Neural cell (in vitro differentiated cells): Measurements from ENCODE around the gene PPP1R18. TPM values are rescaled to one million over a fixed set of nuclear protein-coding genes. Genes with fewer than 3 reads are reported as not detected.

ENCODE experiments used
- H2AFZ ChIP-seq: fragments of 200-600, 300-800 bp; sonication (generic), shearing (Covaris generic); 2 replicates; pipeline ENCODE4 v1.6.0; 2014; ENCODE audit warnings: low read depth, mild to moderate bottlenecking, antibody characterized with exemption, low read length, moderate library complexity
- H3F3A ChIP-seq: fragments of 200-600 bp; shearing (Covaris generic); 2 replicates; pipeline ENCODE4 v1.6.1; 2016; ENCODE audit warnings: mild to moderate bottlenecking, moderate library complexity, mixed read lengths, antibody characterized with exemption, low read length; ENCODE audit not compliant: insufficient read depth, poor library complexity, severe bottlenecking
- H3K27ac ChIP-seq: fragments of 200-600, 300-800 bp; sonication (generic), shearing (Covaris generic); 2 replicates; pipeline ENCODE4 v1.5.1; 2014; ENCODE audit warnings: mild to moderate bottlenecking, low read length, moderate library complexity
- H3K27me3 ChIP-seq: fragments of 300-800, 200-600 bp; sonication (generic), shearing (Covaris generic); 2 replicates; pipeline ENCODE4 v1.6.0; 2014; ENCODE audit warnings: mild to moderate bottlenecking, low read depth, low read length, moderate library complexity; ENCODE audit not compliant: insufficient read depth
- H3K36me3 ChIP-seq: fragments of 300-800, 200-600 bp; sonication (generic), shearing (Covaris generic); 2 replicates; pipeline ENCODE4 v1.5.1; 2014; ENCODE audit warnings: mild to moderate bottlenecking, antibody characterized with exemption, low read length, moderate library complexity; ENCODE audit not compliant: insufficient read depth
- H3K4me2 ChIP-seq: fragments of 300-800, 200-600 bp; sonication (generic), shearing (Covaris generic); 2 replicates; pipeline ENCODE4 v1.6.0; 2014; ENCODE audit warnings: mild to moderate bottlenecking, low read length
- H3K4me3 ChIP-seq: fragments of 300-800, 200-600 bp; sonication (generic), shearing (Covaris generic); 2 replicates; pipeline ENCODE4 v1.5.1; 2014; ENCODE audit warnings: mild to moderate bottlenecking, low read length, moderate library complexity
- H3K79me2 ChIP-seq: fragments of 200-600 bp; shearing (Covaris generic); replicated peaks from 2 replicates; pipeline ENCODE4 v1.6.0; 2014; ENCODE audit warnings: mild to moderate bottlenecking, low read length, moderate library complexity; ENCODE audit not compliant: insufficient read depth
- H3K9ac ChIP-seq: fragments of 300-800, 200-600 bp; sonication (generic), shearing (Covaris generic); 2 replicates; pipeline ENCODE4 v1.6.1; 2016; ENCODE audit warnings: mild to moderate bottlenecking, low read length, mixed read lengths
- H3K9me2 ChIP-seq: fragments of 200-600 bp; shearing (Covaris generic); 2 replicates; pipeline ENCODE4 v1.6.1; 2016; ENCODE audit warnings: mild to moderate bottlenecking, low read length, mixed read lengths; ENCODE audit not compliant: insufficient read depth
- H3K9me3 ChIP-seq: fragments of 200-600, 300-800 bp; sonication (generic), shearing (Covaris generic); 2 replicates; pipeline ENCODE4 v1.6.1; 2016; ENCODE audit warnings: mild to moderate bottlenecking, mixed run types, low read length, moderate library complexity, mixed read lengths
- H4K20me1 ChIP-seq: fragments of 200-600 bp; shearing (Covaris generic); 2 replicates; pipeline ENCODE4 v1.6.1; 2016; ENCODE audit warnings: mild to moderate bottlenecking, mixed run types; ENCODE audit not compliant: insufficient read depth
- EP300 ChIP-seq: fragments of 450-650 bp; conservative IDR thresholded peaks from 2 replicates; pipeline ENCODE4 v1.6.1; 2014; ENCODE audit warnings: antibody characterized with exemption, mild to moderate bottlenecking, moderate library complexity; ENCODE audit not compliant: poor library complexity, severe bottlenecking
- EZH2 ChIP-seq: fragments of 200-600, 300-800 bp; shearing (Covaris generic), sonication (generic); IDR thresholded peaks from 2 replicates; pipeline ENCODE4 v1.6.1; 2014; ENCODE audit warnings: antibody characterized with exemption, low read length, borderline replicate concordance, mild to moderate bottlenecking; ENCODE audit not compliant: insufficient read depth, poor library complexity, severe bottlenecking
- MXI1 ChIP-seq: fragments of 450-650 bp; conservative IDR thresholded peaks from 2 replicates; pipeline ENCODE4 v1.6.1; 2014; ENCODE audit warnings: antibody characterized with exemption, mild to moderate bottlenecking; ENCODE audit not compliant: poor library complexity, severe bottlenecking
- POLR2AphosphoS5 ChIP-seq: IDR thresholded peaks from 2 replicates; pipeline ENCODE4 v1.6.1; 2012
- RAD21 ChIP-seq: fragments of 450-650 bp; conservative IDR thresholded peaks from 2 replicates; pipeline ENCODE4 v1.6.1; 2014; ENCODE audit warnings: antibody characterized with exemption, mild to moderate bottlenecking, moderate library complexity
- SMC3 ChIP-seq: fragments of 450-650 bp; conservative IDR thresholded peaks from 2 replicates; pipeline ENCODE4 v1.6.1; 2014; ENCODE audit warnings: antibody characterized with exemption, mild to moderate bottlenecking, moderate library complexity; ENCODE audit not compliant: poor library complexity
- TAF1 ChIP-seq: IDR thresholded peaks from 2 replicates; pipeline ENCODE4 v1.6.1; 2012; ENCODE audit warnings: low read depth
- polyA plus RNA-seq: library from polyadenylated mRNA; depleted of rRNA; stranded (reverse); fragments of >200 nt; gene quantifications from 2 replicates; pipeline ENCODE4 v1.2.3, GENCODE V29; 2014
- TF ChIP-seq, protein P1 (sequence below): fragments of 450-650 bp; IDR thresholded peaks from 2 replicates; pipeline ENCODE4 v1.5.1; 2014; ENCODE audit warnings: antibody characterized with exemption, mild to moderate bottlenecking, moderate library complexity; ENCODE audit not compliant: poor library complexity, severe bottlenecking
- TF ChIP-seq, protein P2 (sequence below): IDR thresholded peaks from 2 replicates; pipeline ENCODE4 v1.6.1; 2012; ENCODE audit warnings: borderline replicate concordance

Gene PPP1R18
- polyA plus RNA-seq, 1 donor from 2014 or later: 50.6 TPM

DNA sequence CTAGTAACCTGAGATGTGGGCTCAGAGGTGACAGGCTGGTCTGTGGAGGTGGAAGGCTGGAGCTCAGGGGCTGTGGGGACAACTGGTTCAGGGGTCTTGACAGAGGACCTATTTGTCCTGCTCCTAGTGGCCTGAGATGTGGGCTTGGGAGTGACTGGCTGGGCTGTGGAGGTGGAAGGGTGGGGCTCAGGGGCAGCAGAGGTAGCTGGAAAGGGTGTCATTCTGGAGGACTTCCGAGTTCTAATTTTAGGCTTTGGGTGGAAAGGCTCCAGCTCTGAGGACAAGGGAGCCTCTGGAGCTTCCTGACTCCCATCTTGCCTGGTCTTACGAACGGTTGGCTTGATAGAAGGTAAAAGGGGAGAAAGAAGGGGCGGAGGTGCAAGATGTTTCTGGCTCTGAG lies 19.2 kb upstream of the PPP1R18 start:
- H3K27ac ChIP-seq: no peak overlapping the region
- no peaks in the 10 kb centered on the region for H3K9me3 ChIP-seq
- no peaks in the 10 kb centered on the region for H3K27me3 ChIP-seq
- H3K4me2 ChIP-seq: no peak overlapping the region
- H3K9me2 ChIP-seq: no peaks in the 10 kb centered on the region
- no peaks in the 10 kb centered on the region for H3F3A ChIP-seq
- TF ChIP-seq MXI1: no peak
- TF ChIP-seq, protein P1, sequence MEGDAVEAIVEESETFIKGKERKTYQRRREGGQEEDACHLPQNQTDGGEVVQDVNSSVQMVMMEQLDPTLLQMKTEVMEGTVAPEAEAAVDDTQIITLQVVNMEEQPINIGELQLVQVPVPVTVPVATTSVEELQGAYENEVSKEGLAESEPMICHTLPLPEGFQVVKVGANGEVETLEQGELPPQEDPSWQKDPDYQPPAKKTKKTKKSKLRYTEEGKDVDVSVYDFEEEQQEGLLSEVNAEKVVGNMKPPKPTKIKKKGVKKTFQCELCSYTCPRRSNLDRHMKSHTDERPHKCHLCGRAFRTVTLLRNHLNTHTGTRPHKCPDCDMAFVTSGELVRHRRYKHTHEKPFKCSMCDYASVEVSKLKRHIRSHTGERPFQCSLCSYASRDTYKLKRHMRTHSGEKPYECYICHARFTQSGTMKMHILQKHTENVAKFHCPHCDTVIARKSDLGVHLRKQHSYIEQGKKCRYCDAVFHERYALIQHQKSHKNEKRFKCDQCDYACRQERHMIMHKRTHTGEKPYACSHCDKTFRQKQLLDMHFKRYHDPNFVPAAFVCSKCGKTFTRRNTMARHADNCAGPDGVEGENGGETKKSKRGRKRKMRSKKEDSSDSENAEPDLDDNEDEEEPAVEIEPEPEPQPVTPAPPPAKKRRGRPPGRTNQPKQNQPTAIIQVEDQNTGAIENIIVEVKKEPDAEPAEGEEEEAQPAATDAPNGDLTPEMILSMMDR: no peak
- TF ChIP-seq, protein P2, sequence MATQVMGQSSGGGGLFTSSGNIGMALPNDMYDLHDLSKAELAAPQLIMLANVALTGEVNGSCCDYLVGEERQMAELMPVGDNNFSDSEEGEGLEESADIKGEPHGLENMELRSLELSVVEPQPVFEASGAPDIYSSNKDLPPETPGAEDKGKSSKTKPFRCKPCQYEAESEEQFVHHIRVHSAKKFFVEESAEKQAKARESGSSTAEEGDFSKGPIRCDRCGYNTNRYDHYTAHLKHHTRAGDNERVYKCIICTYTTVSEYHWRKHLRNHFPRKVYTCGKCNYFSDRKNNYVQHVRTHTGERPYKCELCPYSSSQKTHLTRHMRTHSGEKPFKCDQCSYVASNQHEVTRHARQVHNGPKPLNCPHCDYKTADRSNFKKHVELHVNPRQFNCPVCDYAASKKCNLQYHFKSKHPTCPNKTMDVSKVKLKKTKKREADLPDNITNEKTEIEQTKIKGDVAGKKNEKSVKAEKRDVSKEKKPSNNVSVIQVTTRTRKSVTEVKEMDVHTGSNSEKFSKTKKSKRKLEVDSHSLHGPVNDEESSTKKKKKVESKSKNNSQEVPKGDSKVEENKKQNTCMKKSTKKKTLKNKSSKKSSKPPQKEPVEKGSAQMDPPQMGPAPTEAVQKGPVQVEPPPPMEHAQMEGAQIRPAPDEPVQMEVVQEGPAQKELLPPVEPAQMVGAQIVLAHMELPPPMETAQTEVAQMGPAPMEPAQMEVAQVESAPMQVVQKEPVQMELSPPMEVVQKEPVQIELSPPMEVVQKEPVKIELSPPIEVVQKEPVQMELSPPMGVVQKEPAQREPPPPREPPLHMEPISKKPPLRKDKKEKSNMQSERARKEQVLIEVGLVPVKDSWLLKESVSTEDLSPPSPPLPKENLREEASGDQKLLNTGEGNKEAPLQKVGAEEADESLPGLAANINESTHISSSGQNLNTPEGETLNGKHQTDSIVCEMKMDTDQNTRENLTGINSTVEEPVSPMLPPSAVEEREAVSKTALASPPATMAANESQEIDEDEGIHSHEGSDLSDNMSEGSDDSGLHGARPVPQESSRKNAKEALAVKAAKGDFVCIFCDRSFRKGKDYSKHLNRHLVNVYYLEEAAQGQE: no peak
- no peak for TF ChIP-seq RAD21
- no peak for TF ChIP-seq TAF1
- TF ChIP-seq POLR2AphosphoS5: no peak
- no peaks in the 10 kb centered on the region for H4K20me1 ChIP-seq
- no peak overlapping the region for H2AFZ ChIP-seq
- peaks cover 7% of the 10 kb centered on the region for H3K36me3 ChIP-seq
- no peak overlapping the region for H3K9ac ChIP-seq
- no peak overlapping the region for H3K4me3 ChIP-seq
- no peaks in the 10 kb centered on the region for H3K79me2 ChIP-seq

- Histone ChIP-seq H3K9ac (no peak overlapping the region), H2AFZ (no peak overlapping the region), H3K79me2 (no peaks in the 10 kb centered on the region), H3K9me3 (no peaks in the 10 kb centered on the region), H3F3A (no peaks in the 10 kb centered on the region), H4K20me1 (no peaks in the 10 kb centered on the region), H3K4me2 (no peak overlapping the region), H3K27ac (no peak overlapping the region), H3K9me2 (no peaks in the 10 kb centered on the region), H3K36me3 (peaks cover 7% of the 10 kb centered on the region), H3K27me3 (no peaks in the 10 kb centered on the region), H3K4me3 (no peak overlapping the region)
- TF ChIP-seq MXI1 (no peak), POLR2AphosphoS5 (no peak)
Measured at GRCh38 chr6:30703821-30704220, 17.4 kb upstream of the PPP1R18 start.

GRCh38 chr6:30703011-30703410 lies 16.6 kb upstream of the PPP1R18 start:
- Histone ChIP-seq H3K79me2 (no peaks in the 10 kb centered on the region), H3K9me3 (no peaks in the 10 kb centered on the region), H3K4me3 (no peak overlapping the region), H2AFZ (no peak overlapping the region), H3K9ac (no peak overlapping the region), H4K20me1 (no peaks in the 10 kb centered on the region), H3K36me3 (peaks cover 5% of the 10 kb centered on the region), H3F3A (no peaks in the 10 kb centered on the region), H3K27ac (no peak overlapping the region), H3K9me2 (no peaks in the 10 kb centered on the region), H3K27me3 (no peaks in the 10 kb centered on the region), H3K4me2 (no peak overlapping the region)
- TF ChIP-seq EP300: no peak
- TF ChIP-seq EZH2: no peak
- TF ChIP-seq TAF1: no peak
- TF ChIP-seq, protein P1: no peak
- no peak for TF ChIP-seq MXI1
- no peak for TF ChIP-seq RAD21
- no peak for TF ChIP-seq POLR2AphosphoS5
- no peak for TF ChIP-seq SMC3
- TF ChIP-seq, protein P2: no peak
